Keratinocyte (primary cell): ENCODE results near the gene LIMS4. TPM values are rescaled to one million over a fixed set of nuclear protein-coding genes. Genes with fewer than 3 reads are reported as not detected.
"Not testable (repeated sequence)": the region's sequence is repeated elsewhere in the genome, so short reads cannot be mapped to it uniquely, and the experiment has no call there.

ENCODE experiments used
- DNase-seq: peaks from one replicate; pipeline ENCODE4 v3.0.0-alpha.2; 2011; ENCODE audit warnings: low read depth, missing footprints, low spot score
- FAIRE-seq: peaks from 2 replicates; lab custom pipeline; 2011; peaks lifted over from hg19 to GRCh38; lab: Jason Lieb, UNC
- H2AFZ ChIP-seq: 2 replicates; pipeline ENCODE4 v1.6.0; 2012; ENCODE audit warnings: low read length, control low read depth, inconsistent platforms; ENCODE audit not compliant: control insufficient read depth
- H3K27ac ChIP-seq: 2 replicates; pipeline ENCODE4 v1.5.1; 2011; ENCODE audit warnings: low read length; ENCODE audit not compliant: control insufficient read depth, insufficient read depth
- H3K27me3 ChIP-seq: 3 replicates; pipeline ENCODE4 v1.6.0; 2011; ENCODE audit warnings: low read length; ENCODE audit not compliant: control insufficient read depth, insufficient read depth; ENCODE audit errors: extremely low read depth
- H3K36me3 ChIP-seq, 2 experiments: 2 replicates in 1 of 2; 3 replicates in 1 of 2; pipeline ENCODE4 v1.5.1; 2011; ENCODE audit warnings: low read length in 2 of 2, mild to moderate bottlenecking in 1 of 2; ENCODE audit not compliant: control insufficient read depth in 2 of 2, insufficient read depth in 2 of 2; ENCODE audit errors: extremely low read depth in 1 of 2
- H3K4me1 ChIP-seq: 3 replicates; pipeline ENCODE4 v1.5.1; 2011; ENCODE audit warnings: low read length; ENCODE audit not compliant: control insufficient read depth, insufficient read depth; ENCODE audit errors: extremely low read depth
- H3K4me2 ChIP-seq: 3 replicates; pipeline ENCODE4 v1.6.0; 2011; ENCODE audit warnings: low read depth, low read length; ENCODE audit not compliant: control insufficient read depth, insufficient read depth; ENCODE audit errors: extremely low read depth
- H3K4me3 ChIP-seq, 3 experiments: fragments of 200-600 bp in 1 of 3; sonication (generic) in 1 of 3; 2 replicates in 2 of 3; 3 replicates in 1 of 3; pipeline ENCODE4 v1.5.1; 2011 to 2016; ENCODE audit warnings: low read length in 3 of 3, mild to moderate bottlenecking in 3 of 3, control low read depth in 2 of 3, inconsistent platforms in 1 of 3, low read depth in 1 of 3, mixed read lengths in 1 of 3, mixed run types in 1 of 3, moderate library complexity in 1 of 3; ENCODE audit not compliant: control insufficient read depth in 2 of 3, insufficient read depth in 2 of 3; ENCODE audit errors: extremely low read depth in 1 of 3
- H3K79me2 ChIP-seq: 2 replicates; pipeline ENCODE4 v1.6.0; 2012; ENCODE audit warnings: low read length; ENCODE audit not compliant: control insufficient read depth, insufficient read depth
- H3K9ac ChIP-seq: 3 replicates; pipeline ENCODE4 v1.6.0; 2011; ENCODE audit warnings: low read length; ENCODE audit not compliant: control insufficient read depth, insufficient read depth; ENCODE audit errors: extremely low read depth
- H3K9me1 ChIP-seq: 3 replicates; pipeline ENCODE4 v1.6.0; 2011; ENCODE audit warnings: low read length; ENCODE audit not compliant: control insufficient read depth, insufficient read depth; ENCODE audit errors: extremely low read depth
- H3K9me3 ChIP-seq: 2 replicates; pipeline ENCODE4 v1.5.1; 2012; ENCODE audit warnings: low read depth, low read length; ENCODE audit not compliant: control insufficient read depth
- H4K20me1 ChIP-seq: 3 replicates; pipeline ENCODE4 v1.6.0; 2011; ENCODE audit warnings: low read length; ENCODE audit not compliant: control insufficient read depth, insufficient read depth; ENCODE audit errors: extremely low read depth
- dilution Hi-C: fragments of 300-500 bp; cut with MboI; formaldehyde crosslinking; loops from one replicate; pipeline ENCODE4 v1.7.0; 2020; ENCODE audit warnings: low sequenced_read_pairs; ENCODE audit not compliant: extremely low pct_ligation_motif_present
- polyA plus RNA-seq, 5 experiments: library from polyadenylated mRNA; depleted of rRNA in 3 of 5; stranded (reverse) in 3 of 5; stranded (forward) in 1 of 5; unstranded in 1 of 5; fragments of >200 nt; gene quantifications; 1 replicate in 1 of 5; 2 replicates in 3 of 5; 3 replicates in 1 of 5; pipeline versions ENCODE4 v1.2.1 to v1.2.3, GENCODE V29; 2011 to 2012; ENCODE audit warnings: missing spikeins in 2 of 5, low read depth in 1 of 5, low replicate concordance in 1 of 5

LIMS4 gene
- polyA plus RNA-seq, 1 donor (not counting 4 experiments of a cell fraction or from before 2014, with no cell fraction given), result 0.58 TPM

GRCh38 chr2:110476952-110477351 is 4.3 kb upstream of the LIMS4 start:
- dilution Hi-C loops, H3K36me3 ChIP-seq, DNase-seq, H3K9me1 ChIP-seq, H3K4me3 ChIP-seq, H3K79me2 ChIP-seq, H3K9ac ChIP-seq, H3K4me2 ChIP-seq, H3K27ac ChIP-seq, H3K4me1 ChIP-seq, H3K9me3 ChIP-seq, H4K20me1 ChIP-seq, H2AFZ ChIP-seq, FAIRE-seq, H3K27me3 ChIP-seq: not testable (repeated sequence)

DNA sequence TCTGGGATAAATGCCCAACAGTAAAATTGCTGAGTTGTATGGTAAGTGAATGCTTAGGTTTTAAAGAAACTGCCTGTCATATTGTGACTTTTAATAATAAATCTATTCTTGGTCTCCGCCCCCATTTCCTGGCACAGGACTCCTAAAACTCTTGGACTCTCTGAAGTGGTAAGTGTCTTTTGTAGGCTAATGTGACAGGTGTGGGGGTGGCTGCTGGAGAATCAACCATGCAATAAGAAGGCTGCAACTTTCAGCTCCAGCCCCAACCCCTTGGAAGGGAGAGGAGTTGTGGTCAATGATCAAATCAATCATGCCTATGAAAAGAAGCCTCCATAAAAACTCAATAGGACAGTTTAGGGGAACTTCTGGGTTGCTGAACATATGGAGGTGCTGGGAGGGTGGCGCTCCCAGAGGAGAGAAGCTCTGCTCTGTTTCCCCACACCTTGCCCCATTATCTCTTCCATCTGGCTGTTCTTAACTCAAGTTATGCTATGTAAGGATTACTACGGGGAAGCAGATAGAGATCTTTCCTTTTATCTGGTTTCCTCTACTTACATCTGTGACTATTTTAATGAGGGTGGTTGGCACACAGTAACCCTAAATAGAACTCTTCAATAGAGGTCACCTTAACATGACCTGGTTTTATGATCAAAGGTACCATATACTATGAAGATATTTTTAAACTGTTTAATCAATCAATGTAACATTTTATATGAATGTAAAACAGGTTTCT is 3.2 kb upstream of the LIMS4 start:
- H3K27me3 ChIP-seq, H2AFZ ChIP-seq, H3K27ac ChIP-seq, H3K4me1 ChIP-seq, H3K4me3 ChIP-seq, dilution Hi-C loops, H3K9me3 ChIP-seq, DNase-seq, H3K4me2 ChIP-seq, H3K79me2 ChIP-seq, H3K36me3 ChIP-seq, H3K9ac ChIP-seq, H4K20me1 ChIP-seq, FAIRE-seq, H3K9me1 ChIP-seq: not testable (repeated sequence)

- H3K79me2 ChIP-seq, H4K20me1 ChIP-seq, H3K9me3 ChIP-seq, H3K4me2 ChIP-seq, H3K27ac ChIP-seq, FAIRE-seq, H2AFZ ChIP-seq, H3K4me1 ChIP-seq, DNase-seq, dilution Hi-C loops, H3K36me3 ChIP-seq, H3K27me3 ChIP-seq, H3K4me3 ChIP-seq, H3K9ac ChIP-seq, H3K9me1 ChIP-seq: not testable (repeated sequence)
Observed at GRCh38 chr2:110474898-110475297, 2.3 kb upstream of the LIMS4 start.

- H3K79me2 ChIP-seq, H3K27ac ChIP-seq, dilution Hi-C loops, H2AFZ ChIP-seq, H3K27me3 ChIP-seq, H3K9me3 ChIP-seq, H3K9ac ChIP-seq, H3K4me3 ChIP-seq, H3K4me2 ChIP-seq, H4K20me1 ChIP-seq, H3K4me1 ChIP-seq, H3K36me3 ChIP-seq, H3K9me1 ChIP-seq, DNase-seq, FAIRE-seq: not testable (repeated sequence)
Observed at GRCh38 chr2:110473059-110473358, 393 bp upstream of the LIMS4 start.

- H4K20me1 ChIP-seq, H3K4me3 ChIP-seq, dilution Hi-C loops, H3K9ac ChIP-seq, H3K4me2 ChIP-seq, H3K79me2 ChIP-seq, H3K27me3 ChIP-seq, H2AFZ ChIP-seq, H3K27ac ChIP-seq, H3K9me3 ChIP-seq, H3K4me1 ChIP-seq, H3K36me3 ChIP-seq, H3K9me1 ChIP-seq, DNase-seq, FAIRE-seq: not testable (repeated sequence)
Observed at GRCh38 chr2:110468921-110469320, 3.7 kb downstream of the LIMS4 start.
